ENCODE measurements around the gene MYCBP2.

DNA sequence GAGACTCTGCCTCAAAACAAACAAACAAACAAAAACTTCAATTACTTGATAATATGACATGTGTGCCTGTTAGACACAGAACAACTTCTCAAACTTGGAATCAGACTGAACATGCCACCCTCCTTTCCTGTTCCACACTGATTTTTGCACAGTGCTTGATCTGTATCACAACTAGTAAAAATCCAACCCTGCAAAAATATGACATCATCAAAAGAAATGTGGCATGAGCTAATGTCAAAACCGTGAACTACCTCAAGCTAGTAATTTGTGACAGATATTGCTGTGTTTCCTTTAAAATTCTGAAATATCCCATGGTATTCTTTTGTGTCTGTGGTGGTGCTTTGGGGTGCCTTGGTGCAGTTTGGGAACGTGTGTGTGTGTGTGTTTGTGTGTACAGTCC, 8.2 kb downstream of the MYCBP2 start:
- TF ChIP-seq, protein P1, sequence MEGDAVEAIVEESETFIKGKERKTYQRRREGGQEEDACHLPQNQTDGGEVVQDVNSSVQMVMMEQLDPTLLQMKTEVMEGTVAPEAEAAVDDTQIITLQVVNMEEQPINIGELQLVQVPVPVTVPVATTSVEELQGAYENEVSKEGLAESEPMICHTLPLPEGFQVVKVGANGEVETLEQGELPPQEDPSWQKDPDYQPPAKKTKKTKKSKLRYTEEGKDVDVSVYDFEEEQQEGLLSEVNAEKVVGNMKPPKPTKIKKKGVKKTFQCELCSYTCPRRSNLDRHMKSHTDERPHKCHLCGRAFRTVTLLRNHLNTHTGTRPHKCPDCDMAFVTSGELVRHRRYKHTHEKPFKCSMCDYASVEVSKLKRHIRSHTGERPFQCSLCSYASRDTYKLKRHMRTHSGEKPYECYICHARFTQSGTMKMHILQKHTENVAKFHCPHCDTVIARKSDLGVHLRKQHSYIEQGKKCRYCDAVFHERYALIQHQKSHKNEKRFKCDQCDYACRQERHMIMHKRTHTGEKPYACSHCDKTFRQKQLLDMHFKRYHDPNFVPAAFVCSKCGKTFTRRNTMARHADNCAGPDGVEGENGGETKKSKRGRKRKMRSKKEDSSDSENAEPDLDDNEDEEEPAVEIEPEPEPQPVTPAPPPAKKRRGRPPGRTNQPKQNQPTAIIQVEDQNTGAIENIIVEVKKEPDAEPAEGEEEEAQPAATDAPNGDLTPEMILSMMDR (IDR thresholded peaks at IDR 0.05): no peak
- no peak for TF ChIP-seq POLR2A (IDR thresholded peaks at IDR 0.05)
